Stimulated activated CD4-positive, alpha-beta T cell treated with anti-CD3 and anti-CD28 coated beads, Interleukin-12 subunit alpha, Interleukin-12 subunit beta, amount 100 ng/mL, for 4 hours (primary cell): ENCODE data around the gene ERFE.
A peak's percentile ranks its signal among the peaks of the same experiment; 100 is the strongest.

Source experiments
- DNase-seq: peaks from one replicate; pipeline ENCODE4 v3.0.0-alpha.2; 2020

The ERFE gene

DNA sequence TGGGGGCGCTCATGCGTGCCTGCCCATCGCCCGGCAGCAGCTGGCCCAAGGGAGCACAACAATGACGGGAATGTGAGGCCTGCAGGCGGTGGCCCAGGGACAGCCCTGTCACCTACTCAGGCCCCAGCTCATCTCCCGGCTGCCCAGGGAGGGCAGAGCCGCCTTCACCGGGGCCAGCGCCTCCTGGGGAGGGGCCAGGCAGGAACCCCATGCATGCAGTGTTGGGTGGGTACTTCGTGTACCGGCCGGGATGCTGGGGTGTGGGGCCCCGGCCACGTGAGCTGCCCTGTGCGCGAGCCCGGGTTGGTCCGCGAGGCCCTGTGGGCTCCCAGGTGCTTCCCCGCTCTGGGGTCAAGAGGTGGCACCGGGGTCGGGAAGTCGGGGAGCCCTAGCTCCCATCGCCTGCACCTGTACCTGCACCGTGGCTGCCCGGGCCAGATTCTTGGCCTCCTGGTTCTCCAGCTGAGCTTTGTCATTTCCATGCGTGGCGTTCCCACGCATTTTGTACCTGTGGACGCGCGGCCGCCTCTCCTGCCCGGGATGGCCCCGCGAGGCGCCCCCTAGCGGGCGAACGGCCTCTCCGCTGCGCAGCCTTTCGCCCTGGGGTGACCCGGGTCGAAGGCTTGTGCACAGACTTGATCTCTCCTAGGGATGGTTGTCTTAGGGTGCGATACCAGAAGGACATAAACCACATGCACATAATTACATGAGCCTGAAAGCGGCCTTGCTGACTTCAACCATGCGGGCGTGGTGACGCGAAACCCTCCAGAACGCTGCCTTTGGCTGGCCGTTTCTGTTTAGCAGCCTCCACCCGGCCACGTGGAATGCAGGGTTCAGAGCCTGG, 19.4 kb upstream of the ERFE start:
- peak; percentile 15 for DNase-seq

GRCh38 chr2:238140040-238140439, 18.7 kb upstream of the ERFE start:
- DNase-seq: no peak

DNA sequence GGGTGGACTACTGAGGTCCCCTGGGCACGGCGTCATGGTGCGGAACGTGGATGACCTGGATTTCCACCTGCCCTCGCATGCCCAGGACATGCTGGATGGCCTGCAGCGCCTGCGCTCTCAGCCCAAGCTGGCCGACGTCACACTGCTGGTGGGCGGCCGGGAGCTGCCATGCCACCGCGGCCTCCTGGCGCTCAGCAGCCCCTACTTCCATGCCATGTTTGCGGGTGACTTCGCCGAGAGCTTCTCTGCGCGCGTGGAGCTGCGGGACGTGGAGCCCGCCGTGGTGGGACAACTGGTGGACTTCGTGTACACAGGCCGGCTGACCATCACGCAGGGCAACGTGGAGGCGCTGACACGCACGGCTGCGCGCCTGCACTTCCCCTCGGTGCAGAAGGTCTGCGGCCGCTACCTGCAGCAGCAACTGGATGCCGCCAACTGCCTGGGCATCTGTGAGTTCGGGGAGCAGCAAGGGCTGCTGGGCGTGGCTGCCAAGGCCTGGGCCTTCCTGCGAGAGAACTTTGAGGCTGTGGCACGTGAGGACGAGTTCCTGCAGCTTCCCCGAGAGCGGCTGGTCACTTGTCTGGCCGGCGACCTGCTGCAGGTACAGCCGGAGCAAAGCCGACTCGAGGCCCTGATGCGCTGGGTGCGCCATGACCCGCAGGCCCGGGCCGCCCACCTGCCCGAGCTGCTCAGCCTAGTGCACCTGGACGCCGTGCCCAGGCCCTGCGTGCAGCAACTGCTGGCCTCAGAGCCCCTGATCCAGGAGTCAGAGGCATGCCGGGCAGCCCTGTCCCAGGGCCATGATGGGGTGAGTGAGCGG, 17.8 kb upstream of the ERFE start:
- DNase-seq: no peak

DNA sequence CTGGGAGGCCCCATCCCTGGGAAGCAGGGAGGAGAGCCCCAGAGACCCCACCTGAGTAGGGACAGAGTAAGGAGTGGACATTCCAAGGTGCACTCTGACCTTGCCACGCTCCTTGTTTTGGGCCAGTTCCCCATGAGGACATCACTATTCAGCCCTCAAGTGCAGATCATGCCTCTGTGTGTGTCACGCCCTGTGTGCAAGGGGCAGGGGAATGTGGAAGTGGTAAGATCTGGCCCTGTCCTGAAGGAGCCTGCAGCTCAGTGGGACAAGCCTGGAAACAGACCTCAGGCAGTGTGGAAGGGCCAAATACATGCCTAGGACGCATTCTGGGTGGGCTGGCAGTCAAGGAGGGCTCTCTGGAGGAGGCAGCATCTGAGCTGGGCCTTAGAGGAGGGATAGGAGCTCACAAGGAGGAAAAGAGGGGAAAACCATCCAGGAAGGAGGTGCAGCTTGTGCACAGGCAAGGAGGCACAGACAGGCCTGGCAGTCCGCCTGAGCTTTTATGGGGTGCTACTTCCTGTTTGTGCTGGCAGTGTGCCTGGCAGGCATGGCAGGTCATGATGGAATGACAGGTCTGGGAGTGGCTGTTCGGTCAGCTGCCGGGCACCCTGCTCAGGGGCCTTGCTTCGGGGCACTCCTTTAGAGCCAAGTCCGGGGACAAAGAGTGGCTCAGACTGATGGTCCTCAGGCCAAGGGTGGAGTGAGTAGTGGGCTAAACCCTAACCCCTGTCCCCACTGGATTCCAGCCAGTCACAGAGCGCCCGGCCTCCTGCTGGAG, 17.0 kb upstream of the ERFE start:
- DNase-seq: no peak

DNA sequence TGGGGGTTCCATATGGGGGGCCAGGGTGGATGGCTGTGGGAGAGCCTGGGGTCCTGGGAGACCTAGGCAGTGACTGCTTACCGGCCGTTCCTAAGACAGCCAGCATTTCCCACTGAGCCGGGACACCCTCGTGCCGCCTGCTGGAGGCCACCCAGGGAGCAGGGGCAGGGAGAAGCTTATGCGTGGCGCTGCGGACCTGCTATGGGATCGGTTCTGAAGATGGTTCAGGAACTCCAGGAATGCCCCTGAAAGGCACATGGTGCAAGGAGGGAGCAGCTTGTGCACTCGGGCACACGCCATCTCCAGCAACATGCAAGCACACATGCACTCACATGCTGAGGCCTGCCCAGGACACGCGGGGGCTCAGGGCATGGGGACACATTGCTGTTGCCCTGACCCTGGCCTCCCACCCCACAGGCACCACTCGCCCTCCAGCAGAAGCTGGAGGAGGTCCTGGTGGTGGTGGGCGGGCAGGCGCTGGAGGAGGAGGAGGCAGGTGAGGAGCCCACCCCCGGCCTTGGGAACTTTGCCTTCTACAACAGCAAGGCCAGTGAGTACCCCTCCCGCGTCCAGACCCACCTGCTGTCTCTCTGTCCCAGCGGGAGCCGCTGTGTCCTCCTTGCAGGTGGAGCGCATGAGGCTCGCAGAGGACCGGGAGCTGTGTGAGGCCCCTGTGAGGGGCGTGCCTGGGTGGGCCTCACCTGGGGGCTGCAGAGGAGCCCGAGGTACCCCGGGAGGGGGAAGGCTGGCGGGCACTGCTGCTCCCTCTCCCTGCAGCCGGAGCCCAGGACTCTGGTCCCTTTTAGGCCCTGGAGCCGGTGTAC, 16.2 kb upstream of the ERFE start:
- no peak for DNase-seq

- no peak for DNase-seq
These were observed 15.4 kb upstream of the ERFE start for GRCh38 chr2:238143239-238143951.

DNA sequence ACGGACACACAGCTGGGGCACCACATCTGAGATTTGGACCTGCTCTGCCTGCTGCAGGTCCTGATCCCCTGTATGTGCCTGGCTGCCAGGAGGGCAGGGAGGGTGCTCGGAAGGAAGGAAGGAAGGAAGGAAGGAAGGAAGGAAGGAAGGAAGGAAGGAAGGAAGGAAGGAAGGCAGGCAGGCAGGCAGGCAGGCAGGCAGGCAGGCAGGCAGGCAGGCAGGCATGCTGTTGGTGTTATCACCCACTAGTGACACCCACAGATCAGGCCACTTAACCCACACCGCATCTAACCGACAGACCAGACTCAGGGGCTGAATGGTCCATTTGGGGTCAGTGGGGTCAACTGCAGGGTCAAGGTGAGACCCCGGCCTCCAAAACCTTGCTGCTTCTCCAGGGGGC, 14.5 kb upstream of the ERFE start:
- DNase-seq: no peak

- DNase-seq: no peak
These were observed 13.7 kb upstream of the ERFE start for GRCh38 chr2:238145046-238145445.

GRCh38 chr2:238145851-238146250, 12.9 kb upstream of the ERFE start:
- DNase-seq: no peak

DNA sequence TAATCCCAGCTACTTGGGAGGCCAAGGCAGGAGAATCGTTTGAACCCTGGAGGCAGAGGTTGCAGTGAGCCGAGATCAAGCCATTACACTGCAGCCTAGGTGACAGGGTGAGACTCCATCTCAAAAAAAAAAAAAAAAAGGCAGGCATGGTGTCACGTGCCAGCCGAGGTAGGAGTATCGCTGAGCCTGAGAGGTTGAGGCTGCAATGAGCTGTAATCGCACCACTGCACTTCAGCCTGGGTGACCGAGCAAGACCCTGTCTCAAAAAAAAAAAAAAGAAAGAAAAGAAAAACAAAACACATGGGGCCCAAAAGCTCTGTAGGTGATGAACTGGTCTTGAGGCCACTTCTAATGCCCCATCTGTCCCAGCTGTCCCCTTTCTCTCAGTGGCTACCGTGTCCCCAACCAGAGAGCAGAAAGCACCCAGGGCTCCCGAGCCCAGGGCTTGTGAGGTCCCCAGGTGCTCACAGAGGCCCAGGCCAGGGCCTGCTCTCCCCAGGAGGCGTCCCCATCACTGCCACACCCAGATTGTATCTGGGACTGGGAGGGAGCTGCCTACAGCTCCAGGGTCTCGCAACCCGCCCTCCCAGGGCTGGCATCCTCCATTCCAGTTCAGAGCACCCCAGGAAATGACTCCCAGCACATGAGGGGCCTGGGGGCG, 11.8 kb upstream of the ERFE start:
- DNase-seq: no peak

DNA sequence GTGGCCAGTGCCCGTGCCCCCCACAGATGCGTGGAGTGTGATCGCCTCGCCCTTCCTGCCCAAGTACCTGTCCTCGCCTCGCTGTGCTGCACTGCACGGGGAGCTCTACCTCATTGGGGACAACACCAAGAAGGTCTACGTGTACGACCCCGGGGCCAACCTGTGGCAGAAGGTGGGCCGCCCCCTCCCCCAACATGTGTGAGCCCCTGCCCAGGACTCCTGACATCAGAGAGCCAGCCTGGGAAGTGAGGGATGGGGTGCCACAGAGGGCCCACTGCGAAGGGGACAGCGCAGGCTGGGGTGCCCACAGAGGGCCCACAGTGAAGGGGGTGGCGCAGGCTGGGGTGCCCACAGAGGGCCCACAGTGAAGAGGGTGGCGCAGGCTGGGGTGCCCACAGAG, 9.8 kb upstream of the ERFE start:
- DNase-seq: no peak

- no peak for DNase-seq
These were observed 8.8 kb upstream of the ERFE start for GRCh38 chr2:238149841-238150572.

GRCh38 chr2:238150686-238151085, 8.1 kb upstream of the ERFE start:
- DNase-seq: no peak

DNA sequence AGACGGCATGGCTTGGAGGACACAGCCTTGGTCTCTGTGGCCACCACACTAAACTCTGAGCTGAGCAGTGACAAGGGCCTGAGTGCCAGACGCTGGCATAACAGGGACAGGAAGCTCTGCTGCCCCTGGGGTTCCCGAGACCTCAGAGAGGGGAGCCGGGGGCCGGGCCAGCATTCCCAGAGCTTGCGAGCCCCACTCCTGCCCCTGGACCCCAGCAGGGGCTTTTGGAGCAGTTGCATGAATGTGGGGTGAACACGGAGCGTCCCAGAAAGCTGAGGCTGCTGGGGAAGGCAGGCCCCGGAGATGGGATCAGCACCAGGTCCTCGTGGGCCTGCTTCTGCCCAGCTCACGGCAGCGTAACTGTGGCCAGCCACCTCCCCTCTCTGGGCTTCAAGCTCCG, 7.6 kb upstream of the ERFE start:
- DNase-seq: no peak

GRCh38 chr2:238151628-238152235, 7.0 kb upstream of the ERFE start:
- DNase-seq: no peak

- DNase-seq: no peak
These were observed 5.7 kb upstream of the ERFE start for GRCh38 chr2:238152771-238153688.

- no peak for DNase-seq
These were observed 4.2 kb upstream of the ERFE start for GRCh38 chr2:238154570-238154969.

GRCh38 chr2:238155051-238155760, 3.6 kb upstream of the ERFE start:
- no peak for DNase-seq
